Endodermal cell (in vitro differentiated cells): ENCODE data around the gene SLC14A1. TPM values are rescaled to one million over a fixed set of nuclear protein-coding genes. Genes with fewer than 3 reads are reported as not detected.

Experiments used
- DNase-seq: peaks from one replicate; pipeline ENCODE4 v3.0.0-alpha.2; 2017
- H3K27ac ChIP-seq: 2 replicates; pipeline ENCODE4 v1.5.1; 2013; ENCODE audit warnings: mild to moderate bottlenecking, low read depth, low read length, moderate library complexity
- H3K27me3 ChIP-seq: 2 replicates; pipeline ENCODE4 v1.6.1; 2013; ENCODE audit warnings: mild to moderate bottlenecking, low read length, moderate library complexity; ENCODE audit not compliant: insufficient read depth, control insufficient read depth, poor library complexity, severe bottlenecking
- H3K36me3 ChIP-seq: 2 replicates; pipeline ENCODE4 v1.7.0; 2013; ENCODE audit warnings: mild to moderate bottlenecking, low read length, moderate library complexity; ENCODE audit not compliant: control insufficient read depth, insufficient read depth
- H3K4me1 ChIP-seq: one replicate; pipeline ENCODE4 v1.7.0; 2013; ENCODE audit warnings: low read length; ENCODE audit not compliant: control insufficient read depth, insufficient read depth
- H3K4me3 ChIP-seq: 2 replicates; pipeline ENCODE4 v1.5.1; 2013; ENCODE audit warnings: mild to moderate bottlenecking, low read length, moderate library complexity
- H3K9ac ChIP-seq: 2 replicates; pipeline ENCODE4 v1.6.1; 2013; ENCODE audit warnings: mild to moderate bottlenecking, low read length, moderate library complexity; ENCODE audit not compliant: poor library complexity, severe bottlenecking; ENCODE audit errors: extremely low read depth
- H3K9me3 ChIP-seq: 2 replicates; pipeline ENCODE4 v1.6.1; 2013; ENCODE audit warnings: mild to moderate bottlenecking, low read length, moderate library complexity; ENCODE audit not compliant: control insufficient read depth
- H3K27ac Mint-ChIP-seq: 2 replicates; pipeline ENCODE4 v1.8.0; 2020; ENCODE audit warnings: mixed read lengths
- H3K27me3 Mint-ChIP-seq: 2 replicates; pipeline ENCODE4 v1.8.0; 2021; ENCODE audit warnings: mild to moderate bottlenecking, mixed read lengths; ENCODE audit not compliant: insufficient read depth
- H3K36me3 Mint-ChIP-seq: 2 replicates; pipeline ENCODE4 v1.8.0; 2020; ENCODE audit warnings: low read depth, mixed read lengths
- H3K4me1 Mint-ChIP-seq: 2 replicates; pipeline ENCODE4 v1.8.0; 2020; ENCODE audit warnings: mixed read lengths
- H3K4me3 Mint-ChIP-seq: 2 replicates; pipeline ENCODE4 v1.8.0; 2020; ENCODE audit warnings: mild to moderate bottlenecking, moderate library complexity, mixed read lengths
- H3K9me3 Mint-ChIP-seq: 2 replicates; pipeline ENCODE4 v1.8.0; 2020; ENCODE audit warnings: mild to moderate bottlenecking, mixed read lengths
- WGBS, 2 experiments: methylation state at CpG; one replicate each; pipeline versions ENCODE4 v1.1.5 to v1.1.7; 2013; ENCODE audit warnings: missing lambda C conversion rate in 2 of 2, mixed read lengths in 1 of 2; ENCODE audit not compliant: insufficient coverage in 1 of 2, insufficient read length in 1 of 2; 5-methylcytosine and 5-hydroxymethylcytosine counted together
- total RNA-seq, 2 donors: library from RNA; stranded (reverse); fragmentation: NEBNext Ultra II Directional in 1 of 2; extraction: Animal tissue kit (Norgen Biotek cat#: 25700) in 1 of 2; gene quantifications; 2 replicates in 1 of 2; 3 replicates in 1 of 2; pipeline ENCODE4 v1.2.1, GENCODE V29; 2021
- TF ChIP-seq, protein P1 (sequence below): fragments of 200-600 bp; sonication (generic); conservative IDR thresholded peaks from 2 replicates; pipeline ENCODE4 v1.5.0; 2021; ENCODE audit warnings: antibody characterized with exemption, mild to moderate bottlenecking

SLC14A1 gene
- total RNA-seq, 2 donors from 2014 or later, result not detected

DNA sequence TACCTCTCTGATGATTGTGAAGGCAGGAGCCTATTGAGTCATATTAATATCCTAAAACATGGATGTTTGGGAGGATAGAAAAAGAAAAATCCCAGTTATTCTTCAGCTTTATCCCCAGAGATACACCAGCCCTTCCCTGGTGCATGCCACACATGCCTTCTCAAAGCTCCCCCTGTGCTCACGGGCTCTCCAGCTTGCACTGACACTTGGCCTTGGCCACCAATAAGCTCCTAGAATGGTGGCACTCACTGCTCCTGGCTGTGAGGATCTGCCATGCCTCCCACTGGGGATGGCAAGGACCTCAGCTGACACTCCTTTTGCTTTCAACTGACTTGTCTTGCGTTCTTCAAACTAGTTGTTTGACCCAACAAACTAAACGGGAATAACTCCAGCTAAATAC lies 15.9 kb downstream of the SLC14A1 start:
- 84 to 88% methylated on average over 2 to 3 of the region's 3 CpGs for WGBS, 2 experiments
- H3K27ac Mint-ChIP-seq, result no peak overlapping the region
- H3K36me3 Mint-ChIP-seq, result no peaks in the 10 kb centered on the region
- Histone ChIP-seq H3K9me3 (no peaks in the 10 kb centered on the region), H3K27me3 (no peaks in the 10 kb centered on the region), H3K27ac (no peak overlapping the region), H3K9ac (no peak overlapping the region), H3K36me3 (no peaks in the 10 kb centered on the region), H3K4me3 (no peak overlapping the region), H3K4me1 (no peaks in the 10 kb centered on the region)
- DNase-seq, result no peak
- TF ChIP-seq, protein P1, sequence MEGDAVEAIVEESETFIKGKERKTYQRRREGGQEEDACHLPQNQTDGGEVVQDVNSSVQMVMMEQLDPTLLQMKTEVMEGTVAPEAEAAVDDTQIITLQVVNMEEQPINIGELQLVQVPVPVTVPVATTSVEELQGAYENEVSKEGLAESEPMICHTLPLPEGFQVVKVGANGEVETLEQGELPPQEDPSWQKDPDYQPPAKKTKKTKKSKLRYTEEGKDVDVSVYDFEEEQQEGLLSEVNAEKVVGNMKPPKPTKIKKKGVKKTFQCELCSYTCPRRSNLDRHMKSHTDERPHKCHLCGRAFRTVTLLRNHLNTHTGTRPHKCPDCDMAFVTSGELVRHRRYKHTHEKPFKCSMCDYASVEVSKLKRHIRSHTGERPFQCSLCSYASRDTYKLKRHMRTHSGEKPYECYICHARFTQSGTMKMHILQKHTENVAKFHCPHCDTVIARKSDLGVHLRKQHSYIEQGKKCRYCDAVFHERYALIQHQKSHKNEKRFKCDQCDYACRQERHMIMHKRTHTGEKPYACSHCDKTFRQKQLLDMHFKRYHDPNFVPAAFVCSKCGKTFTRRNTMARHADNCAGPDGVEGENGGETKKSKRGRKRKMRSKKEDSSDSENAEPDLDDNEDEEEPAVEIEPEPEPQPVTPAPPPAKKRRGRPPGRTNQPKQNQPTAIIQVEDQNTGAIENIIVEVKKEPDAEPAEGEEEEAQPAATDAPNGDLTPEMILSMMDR, result no peak
- no peaks in the 10 kb centered on the region for H3K9me3 Mint-ChIP-seq
- no peak overlapping the region for H3K4me3 Mint-ChIP-seq
- H3K27me3 Mint-ChIP-seq, result no peaks in the 10 kb centered on the region
- peaks cover 4% of the 10 kb centered on the region for H3K4me1 Mint-ChIP-seq

DNA sequence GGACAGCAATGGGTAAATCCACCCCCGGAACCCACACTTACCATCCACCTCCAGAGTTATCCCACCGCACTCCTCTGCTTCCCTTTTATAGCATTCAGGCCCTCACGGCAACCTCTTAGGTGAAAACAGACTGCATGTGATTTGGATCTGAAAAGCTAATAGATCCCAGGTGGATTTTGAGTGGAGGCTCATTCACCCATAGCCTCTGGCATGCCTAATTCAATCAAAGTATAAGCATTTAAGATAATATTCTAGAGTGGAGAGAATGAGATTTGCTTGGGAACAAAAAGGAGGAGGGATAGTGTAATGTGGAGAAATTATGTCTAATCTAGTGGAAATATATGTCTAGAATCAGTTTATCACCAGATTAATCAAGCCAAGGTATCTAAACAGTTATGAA lies 17.1 kb downstream of the SLC14A1 start:
- Histone ChIP-seq H3K36me3 (no peaks in the 10 kb centered on the region), H3K4me1 (no peaks in the 10 kb centered on the region), H3K9me3 (no peaks in the 10 kb centered on the region), H3K27ac (no peak overlapping the region), H3K27me3 (no peaks in the 10 kb centered on the region), H3K9ac (no peak overlapping the region), H3K4me3 (no peak overlapping the region)
- H3K4me1 Mint-ChIP-seq, result peaks cover 4% of the 10 kb centered on the region
- H3K9me3 Mint-ChIP-seq, result no peaks in the 10 kb centered on the region
- 92% methylated on average over 3 of the region's 3 CpGs; no CpG with 5 or more reads in 1 of the 2 experiments for WGBS, 2 experiments
- TF ChIP-seq, protein P1, result no peak
- DNase-seq, result no peak
- no peaks in the 10 kb centered on the region for H3K36me3 Mint-ChIP-seq
- H3K27me3 Mint-ChIP-seq, result no peaks in the 10 kb centered on the region
- no peak overlapping the region for H3K4me3 Mint-ChIP-seq
- H3K27ac Mint-ChIP-seq, result no peak overlapping the region

DNA sequence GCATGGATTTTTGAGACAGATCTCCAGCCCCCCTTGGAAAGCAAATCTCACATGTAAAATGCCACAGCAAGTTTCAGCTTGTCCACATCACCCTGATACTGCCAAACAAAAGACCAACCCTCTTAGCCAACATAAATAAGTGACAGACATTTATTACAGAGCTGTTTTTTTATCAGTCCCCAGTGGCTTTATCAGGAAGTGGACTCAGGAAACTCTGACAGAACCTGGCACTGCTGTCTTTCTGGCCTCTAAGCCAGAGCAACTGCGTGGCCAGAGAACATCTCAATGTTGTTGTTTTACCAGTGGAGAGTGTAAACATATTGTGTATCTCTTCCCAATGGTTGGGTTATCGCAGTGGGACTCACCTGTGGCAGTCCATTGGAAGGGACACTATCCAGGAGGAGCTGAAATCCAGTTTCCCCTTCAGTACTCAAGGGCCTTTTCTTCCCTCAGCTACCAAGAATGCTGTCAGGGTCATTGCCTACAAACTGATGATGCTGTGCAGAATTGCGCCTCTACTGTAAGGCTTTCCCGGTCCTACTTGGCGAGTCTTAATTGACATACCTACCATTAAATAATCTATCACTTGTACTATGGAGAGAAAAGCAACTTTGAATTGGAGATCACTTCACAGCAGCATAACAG lies 22.0 kb downstream of the SLC14A1 start:
- WGBS, 2 experiments, result 93 to 95% methylated on average over 3 to 5 of the region's 5 CpGs
- H3K36me3 Mint-ChIP-seq, result no peaks in the 10 kb centered on the region
- Histone ChIP-seq H3K36me3 (no peaks in the 10 kb centered on the region), H3K27me3 (no peaks in the 10 kb centered on the region), H3K9ac (no peak overlapping the region), H3K9me3 (no peaks in the 10 kb centered on the region), H3K27ac (no peak overlapping the region), H3K4me3 (no peak overlapping the region), H3K4me1 (no peaks in the 10 kb centered on the region)
- no peaks in the 10 kb centered on the region for H3K4me1 Mint-ChIP-seq
- TF ChIP-seq, protein P1, result no peak
- no peak overlapping the region for H3K4me3 Mint-ChIP-seq
- no peaks in the 10 kb centered on the region for H3K9me3 Mint-ChIP-seq
- DNase-seq, result no peak
- H3K27me3 Mint-ChIP-seq, result no peaks in the 10 kb centered on the region
- no peak overlapping the region for H3K27ac Mint-ChIP-seq
